NCI-H1694 treated with DMSO at 0.1 percent for 48 hours (cell line): Measurements from ENCODE around the gene TNFRSF21.
"Not testable (repeated sequence)": the region's sequence is repeated elsewhere in the genome, so short reads cannot be mapped to it uniquely, and the experiment has no call there.

ENCODE experiments used
- DNase-seq: peaks from one replicate; lab custom pipeline; 2025; lab: John Stamatoyannopoulos, UW

Gene TNFRSF21

DNA sequence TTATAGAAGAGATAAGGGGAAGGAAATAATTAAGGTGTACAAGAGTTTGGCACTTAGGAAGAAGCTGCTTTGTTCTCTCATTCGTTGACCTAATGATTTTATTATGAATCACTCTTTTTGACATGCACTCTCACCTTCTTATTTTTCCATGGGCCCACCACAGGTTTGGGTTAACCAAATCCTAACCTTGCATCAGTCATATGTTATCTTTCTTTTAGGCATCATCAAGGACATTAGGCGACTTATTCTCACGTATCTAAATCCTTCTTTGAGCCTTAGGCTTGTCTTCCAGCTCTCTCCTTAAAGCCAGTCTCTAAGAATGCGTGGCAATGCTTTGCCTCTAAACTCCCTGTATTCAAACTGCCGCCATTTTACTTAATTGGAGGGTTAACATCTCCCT, 58.3 kb downstream of the TNFRSF21 start:
- DNase-seq: no peak

DNA sequence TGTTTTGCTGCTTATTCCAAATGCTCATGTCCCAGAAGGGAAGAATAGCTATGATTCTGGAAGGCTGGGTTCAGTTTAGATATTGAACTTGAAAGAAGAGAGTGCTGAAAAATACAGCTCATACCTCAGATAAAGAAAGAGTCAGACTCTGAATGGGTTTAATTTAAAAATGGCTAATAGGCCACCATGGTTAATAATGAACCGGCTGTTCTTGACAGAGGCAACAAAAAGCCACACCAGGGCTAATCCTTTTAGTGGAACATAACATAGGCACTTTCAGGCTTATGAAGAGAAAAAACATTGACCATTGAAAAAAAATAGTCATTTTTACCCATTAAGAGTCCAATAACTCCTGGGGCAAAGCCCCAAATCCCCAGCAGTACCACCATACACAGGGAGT, 59.4 kb downstream of the TNFRSF21 start:
- DNase-seq: no peak

DNA sequence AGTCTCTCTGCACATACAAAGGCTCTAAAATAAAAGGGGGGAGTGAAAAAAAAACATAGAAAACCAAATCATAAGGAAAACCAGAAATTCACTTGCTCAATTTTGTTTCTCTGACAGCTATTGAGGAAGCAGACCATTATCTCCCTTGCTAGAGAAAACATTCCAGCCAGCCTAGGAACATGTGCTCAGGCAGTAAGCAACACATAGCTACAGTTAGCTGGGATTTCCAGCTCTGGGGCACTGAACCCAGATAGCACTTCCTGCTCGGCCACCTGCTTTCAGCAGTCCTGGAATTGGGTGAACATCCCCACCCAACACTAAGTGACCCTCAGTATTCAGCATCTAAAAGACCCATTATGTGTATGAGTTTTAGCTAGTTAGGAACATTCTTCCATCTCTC, 61.3 kb downstream of the TNFRSF21 start:
- no peak for DNase-seq

DNA sequence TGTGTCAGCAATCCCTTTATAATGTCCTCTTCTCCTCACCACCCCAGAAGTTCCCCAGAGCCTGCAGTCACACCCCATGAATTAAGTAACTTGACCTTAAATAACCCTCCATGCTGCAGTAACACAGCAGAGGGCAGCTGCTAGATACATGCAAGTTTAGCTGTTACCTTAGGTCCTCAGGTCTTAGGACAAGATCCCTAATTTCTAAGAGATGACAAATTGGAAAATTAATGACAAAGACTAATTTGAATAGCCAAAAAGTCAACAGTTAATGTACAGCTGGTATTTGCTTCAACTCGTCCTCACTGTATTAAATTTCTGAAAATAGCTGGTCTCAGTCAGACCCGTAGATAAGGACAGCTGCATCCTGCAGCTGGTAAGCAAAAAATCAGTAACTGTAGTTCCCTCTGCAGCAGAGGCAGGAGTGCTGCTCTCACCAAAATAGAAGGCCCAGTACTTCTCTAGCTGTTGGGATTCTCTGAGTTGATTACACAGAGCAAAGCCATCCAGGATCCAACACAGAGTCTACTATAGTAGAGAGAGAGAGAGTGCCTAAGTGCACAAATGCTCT, 62.4 kb downstream of the TNFRSF21 start:
- DNase-seq: peak; percentile 24

- DNase-seq: no peak
These were observed 63.2 kb downstream of the TNFRSF21 start for GRCh38 chr6:47246551-47246950.

DNA sequence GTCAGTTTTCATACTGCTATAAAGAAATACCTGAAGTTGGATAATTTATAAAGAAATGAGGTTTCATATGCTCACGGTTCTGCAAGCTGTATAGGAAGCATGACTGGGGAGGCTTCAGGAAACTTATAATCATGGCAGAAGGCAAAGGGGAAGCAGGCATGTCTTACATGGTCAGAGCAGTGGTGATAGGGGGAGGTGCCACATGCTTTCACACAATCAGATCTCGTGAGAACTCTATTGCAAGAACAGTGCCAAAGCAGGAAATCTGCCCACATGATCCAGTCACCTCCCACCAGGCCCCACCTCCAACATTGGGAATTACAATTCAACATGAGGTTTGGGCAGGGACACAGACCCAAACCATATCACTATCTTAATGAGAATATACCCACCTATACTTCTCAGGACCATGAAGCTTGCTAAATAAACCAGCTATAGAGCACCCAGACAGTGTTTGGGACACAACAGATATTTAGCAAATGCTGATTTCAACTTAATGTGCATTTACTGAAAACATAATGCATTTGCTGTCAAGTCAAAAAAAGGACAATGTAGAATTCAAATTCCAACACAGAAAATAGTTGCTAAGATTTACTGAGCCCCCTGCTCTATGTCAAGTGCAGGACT, 63.8 kb downstream of the TNFRSF21 start:
- no peak for DNase-seq

DNA sequence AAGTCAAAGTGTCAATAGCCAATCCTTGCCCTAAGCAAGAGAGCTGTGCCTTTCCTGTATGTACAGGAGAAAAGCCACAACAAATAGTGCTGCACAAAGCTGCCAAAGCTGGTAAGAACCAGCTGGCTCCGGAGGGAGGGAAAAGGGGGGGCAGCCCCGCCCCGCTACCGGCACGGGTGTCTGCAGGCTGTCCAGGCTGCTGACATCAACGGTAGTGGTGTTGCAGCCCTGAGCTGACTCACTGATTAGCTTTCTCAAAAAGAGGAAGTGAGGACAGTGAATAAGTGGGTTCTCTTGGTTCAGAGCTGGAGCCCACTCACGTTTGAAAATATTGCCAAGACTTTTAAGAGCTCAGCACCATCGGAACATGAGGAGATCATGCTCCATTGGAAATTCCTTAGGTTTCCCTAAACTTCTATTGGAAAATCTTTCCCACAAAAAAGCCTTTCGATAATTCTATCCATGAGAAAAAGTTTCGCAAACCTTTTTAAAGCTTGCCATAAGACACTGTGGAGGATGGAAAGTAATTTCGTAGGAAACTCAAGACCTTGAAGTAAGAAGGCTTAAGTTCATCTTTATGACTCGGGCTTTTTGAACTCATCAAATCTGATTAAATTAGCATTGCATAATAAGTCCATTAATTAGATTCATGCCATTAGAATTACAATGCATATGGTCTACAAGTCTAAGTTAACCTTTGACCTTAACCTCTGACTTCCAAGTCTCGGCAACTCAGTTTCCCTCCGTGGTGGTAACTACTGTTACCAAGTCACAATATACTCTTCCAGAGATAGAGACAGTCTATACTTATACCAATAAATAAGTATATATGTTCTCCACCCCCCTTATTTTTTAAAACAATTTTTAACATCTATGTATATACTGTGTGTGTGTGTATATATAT, 67.0 kb downstream of the TNFRSF21 start:
- DNase-seq: peak; percentile 70

- DNase-seq: no peak
These were observed 67.8 kb downstream of the TNFRSF21 start for GRCh38 chr6:47241742-47242482.

GRCh38 chr6:47240277-47240890, 69.3 kb downstream of the TNFRSF21 start:
- no peak for DNase-seq

DNA sequence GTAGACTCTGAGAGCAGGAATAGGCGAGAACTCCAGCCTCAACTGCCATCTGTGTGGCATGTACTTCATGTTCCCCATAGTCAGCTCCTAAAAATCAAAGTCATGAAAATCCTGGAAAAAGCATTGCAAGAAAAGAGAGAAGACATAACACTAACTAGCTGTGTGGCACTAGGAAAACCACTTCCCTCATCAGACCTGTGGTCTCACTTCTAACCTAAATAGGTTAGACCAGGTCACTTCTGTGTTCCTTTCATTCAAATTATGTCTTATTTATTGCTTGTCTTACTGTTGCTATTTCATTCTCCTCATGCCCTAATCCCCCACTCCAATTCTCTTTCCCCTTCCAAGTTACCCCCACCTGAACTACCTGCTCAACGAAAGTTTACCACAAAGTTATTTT, 70.2 kb downstream of the TNFRSF21 start:
- no peak for DNase-seq

- DNase-seq: no peak
These were observed 71.2 kb downstream of the TNFRSF21 start for GRCh38 chr6:47238456-47238995.

DNA sequence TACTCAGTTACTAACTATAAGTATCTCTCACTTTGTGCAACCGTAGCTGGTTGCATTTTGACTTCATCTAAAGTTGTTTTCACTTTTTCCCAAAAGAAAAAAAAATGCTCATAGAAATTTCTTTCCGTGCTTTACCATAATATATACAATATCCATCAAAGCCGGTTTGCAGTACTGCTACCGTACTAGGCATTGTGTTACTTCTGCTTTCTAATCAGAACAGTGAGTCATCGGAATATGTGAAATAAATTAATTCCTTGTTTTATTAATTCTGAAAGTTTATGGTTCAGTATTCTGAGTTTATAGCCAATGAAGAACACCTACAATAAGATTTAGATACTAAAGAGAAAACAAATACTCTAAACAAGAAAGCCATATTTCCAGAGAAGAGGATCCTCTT, 72.5 kb downstream of the TNFRSF21 start:
- DNase-seq: no peak

DNA sequence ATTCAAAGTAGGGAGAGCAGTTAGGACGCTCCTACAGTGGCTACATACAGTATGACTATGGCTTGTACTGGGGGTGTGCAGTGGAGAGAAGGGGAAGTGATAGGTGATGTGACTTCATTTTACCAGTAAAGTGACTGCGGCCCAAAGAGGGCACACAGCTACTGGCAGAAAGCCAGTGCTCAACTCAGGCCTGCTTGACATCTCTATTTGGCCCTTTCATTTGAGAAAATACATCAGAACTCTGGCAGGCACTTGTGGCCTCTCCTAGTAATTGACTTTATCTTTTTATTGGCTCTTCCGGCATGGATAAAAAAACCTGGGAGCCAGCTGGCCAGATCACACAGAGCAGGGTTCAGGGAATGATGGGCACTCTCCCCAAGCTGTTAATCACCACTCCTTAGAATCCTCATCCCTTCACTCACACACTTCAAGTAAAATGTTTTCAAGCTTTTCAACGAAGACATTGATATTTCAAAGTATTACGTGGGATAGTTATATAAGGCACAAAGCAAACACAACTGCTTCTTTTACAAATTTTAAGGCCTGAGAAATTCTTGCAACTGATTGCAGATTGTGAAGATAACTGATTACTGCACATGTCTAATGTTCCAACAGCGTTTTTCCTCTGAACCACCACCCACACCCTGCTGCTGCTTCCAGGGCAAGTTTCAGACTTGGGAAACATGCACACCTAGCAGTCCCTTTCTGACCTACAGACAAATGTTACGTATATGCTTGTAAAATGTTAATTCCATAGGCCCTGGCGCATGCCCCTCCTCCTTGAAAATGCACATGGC, 73.5 kb downstream of the TNFRSF21 start:
- DNase-seq: no peak

- DNase-seq: no peak
These were observed 74.3 kb downstream of the TNFRSF21 start for GRCh38 chr6:47235421-47235820.

GRCh38 chr6:47234266-47234933, 75.3 kb downstream of the TNFRSF21 start:
- no peak for DNase-seq

GRCh38 chr6:47231151-47231550, 78.6 kb downstream of the TNFRSF21 start:
- no peak for DNase-seq

- DNase-seq: no peak
These were observed 79.1 kb downstream of the TNFRSF21 start for GRCh38 chr6:47230579-47230978.

GRCh38 chr6:47229255-47229654, 80.5 kb downstream of the TNFRSF21 start:
- no peak for DNase-seq

- DNase-seq: not testable (repeated sequence)
These were observed 81.6 kb downstream of the TNFRSF21 start for GRCh38 chr6:47228093-47228492.

- not testable (repeated sequence) for DNase-seq
These were observed 86.5 kb downstream of the TNFRSF21 start for GRCh38 chr6:47223251-47223650.
